Hepatocyte (in vitro differentiated cells): ENCODE measurements around the gene GNG7. TPM values are rescaled to one million over a fixed set of nuclear protein-coding genes. Genes with fewer than 3 reads are reported as not detected.
"Not testable (repeated sequence)": the region's sequence is repeated elsewhere in the genome, so short reads cannot be mapped to it uniquely, and the experiment has no call there.

Experiments used
- DNase-seq: peaks from one replicate; pipeline ENCODE4 v3.0.0-alpha.2; 2016; ENCODE audit warnings: low spot score
- H2AFZ ChIP-seq: fragments of 200-600 bp; sonication (generic); 2 replicates; pipeline ENCODE4 v1.6.0; 2016; ENCODE audit warnings: antibody characterized with exemption, mild to moderate bottlenecking
- H3K27ac ChIP-seq: fragments of 200-600 bp; sonication (generic); 2 replicates; pipeline ENCODE4 v1.5.1; 2016; ENCODE audit warnings: mild to moderate bottlenecking
- H3K27me3 ChIP-seq: fragments of 200-600 bp; sonication (generic); 2 replicates; pipeline ENCODE4 v1.6.1; 2016
- H3K36me3 ChIP-seq: fragments of 200-600 bp; sonication (generic); replicated peaks from 2 replicates; pipeline ENCODE4 v1.5.1; 2016; ENCODE audit warnings: low read depth; ENCODE audit not compliant: insufficient read depth
- H3K4me1 ChIP-seq: fragments of 200-600 bp; sonication (generic); 2 replicates; pipeline ENCODE4 v1.5.1; 2016; ENCODE audit warnings: mild to moderate bottlenecking, moderate library complexity; ENCODE audit not compliant: insufficient read depth
- H3K4me2 ChIP-seq: fragments of 200-600 bp; sonication (generic); 2 replicates; pipeline ENCODE4 v1.6.0; 2016
- H3K4me3 ChIP-seq: fragments of 200-600 bp; sonication (generic); 2 replicates; pipeline ENCODE4 v1.5.1; 2016; ENCODE audit warnings: mild to moderate bottlenecking
- H3K79me2 ChIP-seq: fragments of 200-600 bp; sonication (generic); 2 replicates; pipeline ENCODE4 v1.6.0; 2017; ENCODE audit warnings: mild to moderate bottlenecking
- H3K9me2 ChIP-seq: fragments of 200-600 bp; sonication (generic); replicated peaks from 2 replicates; pipeline ENCODE4 v1.6.0; 2017; ENCODE audit warnings: mild to moderate bottlenecking; ENCODE audit not compliant: insufficient read depth
- H3K9me3 ChIP-seq: fragments of 200-600 bp; sonication (generic); 2 replicates; pipeline ENCODE4 v1.5.1; 2016; ENCODE audit warnings: low read depth, mild to moderate bottlenecking
- H4K20me1 ChIP-seq: fragments of 200-600 bp; sonication (generic); 2 replicates; pipeline ENCODE4 v1.6.0; 2016; ENCODE audit warnings: mild to moderate bottlenecking; ENCODE audit not compliant: insufficient read depth, poor library complexity, severe bottlenecking
- EZH2 ChIP-seq: fragments of 200-600 bp; sonication (generic); IDR thresholded peaks from 2 replicates; pipeline ENCODE4 v1.6.1; 2016; ENCODE audit warnings: antibody characterized with exemption, mild to moderate bottlenecking, borderline replicate concordance
- EZH2phosphoT487 ChIP-seq: fragments of 200-600 bp; sonication (generic); IDR thresholded peaks from one replicate; pipeline ENCODE4 v1.6.1; 2018; ENCODE audit warnings: antibody characterized with exemption, mild to moderate bottlenecking, low read depth, moderate library complexity; ENCODE audit not compliant: unreplicated experiment, severe bottlenecking
- WGBS: methylation state at CpG from one replicate; pipeline ENCODE4 v1.1.6; 2016; ENCODE audit warnings: low lambda C conversion rate; ENCODE audit errors: missing lambda C conversion rate; 5-methylcytosine and 5-hydroxymethylcytosine counted together
- polyA plus RNA-seq: library from polyadenylated mRNA; unstranded; fragments of >200 nt; fragmentation: Nextera tagmentation; extraction: Ambion mirVana; gene quantifications from 2 replicates; pipeline ENCODE4 v1.2.1, GENCODE V29; 2016
- total RNA-seq: library from RNA; depleted of rRNA; stranded (reverse); fragments of >200 nt; gene quantifications from 2 replicates; pipeline ENCODE4 v1.2.3, GENCODE V29; 2014
- TF ChIP-seq, protein P1 (sequence below): fragments of 200-600 bp; sonication (generic); IDR thresholded peaks from 2 replicates; pipeline ENCODE4 v1.5.1; 2016; ENCODE audit warnings: antibody characterized with exemption, mild to moderate bottlenecking; ENCODE audit not compliant: poor library complexity

GNG7 gene
- total and polyA plus RNA-seq, 2 experiments from 2014 or later, result 1.2 to 1.9 TPM

DNA sequence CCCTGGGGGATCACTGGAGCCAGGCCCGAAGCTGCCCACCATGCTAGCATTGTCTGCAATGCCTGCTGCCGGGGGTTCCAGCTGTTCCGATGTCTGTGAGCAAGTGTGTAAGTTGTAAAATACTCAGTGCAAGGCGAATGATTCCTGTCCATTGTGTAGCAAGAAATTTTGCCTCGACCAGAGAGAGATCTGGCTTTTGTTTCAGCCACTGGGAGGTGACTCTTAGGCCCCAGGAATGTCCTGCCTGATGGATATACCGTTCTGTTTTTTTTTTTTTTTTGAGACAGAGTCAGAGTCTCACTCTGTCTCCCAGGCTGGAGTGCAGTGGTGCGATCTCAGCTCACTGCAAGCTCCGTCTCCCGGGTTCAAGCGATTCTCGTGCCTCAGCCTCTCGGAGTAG is 233.9 kb downstream of the GNG7 start:
- Histone ChIP-seq H3K4me1 (no peaks in the 10 kb centered on the region), H3K9me2 (no peaks in the 10 kb centered on the region), H3K79me2 (no peaks in the 10 kb centered on the region), H2AFZ (no peak overlapping the region), H3K27ac (no peak overlapping the region), H3K4me3 (no peak overlapping the region), H3K36me3 (no peaks in the 10 kb centered on the region), H3K27me3 (no peaks in the 10 kb centered on the region), H4K20me1 (no peaks in the 10 kb centered on the region), H3K9me3 (no peaks in the 10 kb centered on the region), H3K4me2 (no peak overlapping the region)
- 61% methylated on average over 12 of the region's 12 CpGs for WGBS
- TF ChIP-seq, protein P1, sequence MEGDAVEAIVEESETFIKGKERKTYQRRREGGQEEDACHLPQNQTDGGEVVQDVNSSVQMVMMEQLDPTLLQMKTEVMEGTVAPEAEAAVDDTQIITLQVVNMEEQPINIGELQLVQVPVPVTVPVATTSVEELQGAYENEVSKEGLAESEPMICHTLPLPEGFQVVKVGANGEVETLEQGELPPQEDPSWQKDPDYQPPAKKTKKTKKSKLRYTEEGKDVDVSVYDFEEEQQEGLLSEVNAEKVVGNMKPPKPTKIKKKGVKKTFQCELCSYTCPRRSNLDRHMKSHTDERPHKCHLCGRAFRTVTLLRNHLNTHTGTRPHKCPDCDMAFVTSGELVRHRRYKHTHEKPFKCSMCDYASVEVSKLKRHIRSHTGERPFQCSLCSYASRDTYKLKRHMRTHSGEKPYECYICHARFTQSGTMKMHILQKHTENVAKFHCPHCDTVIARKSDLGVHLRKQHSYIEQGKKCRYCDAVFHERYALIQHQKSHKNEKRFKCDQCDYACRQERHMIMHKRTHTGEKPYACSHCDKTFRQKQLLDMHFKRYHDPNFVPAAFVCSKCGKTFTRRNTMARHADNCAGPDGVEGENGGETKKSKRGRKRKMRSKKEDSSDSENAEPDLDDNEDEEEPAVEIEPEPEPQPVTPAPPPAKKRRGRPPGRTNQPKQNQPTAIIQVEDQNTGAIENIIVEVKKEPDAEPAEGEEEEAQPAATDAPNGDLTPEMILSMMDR, result no peak
- TF ChIP-seq EZH2phosphoT487 (no peak), EZH2 (no peak)
- no peak for DNase-seq

DNA sequence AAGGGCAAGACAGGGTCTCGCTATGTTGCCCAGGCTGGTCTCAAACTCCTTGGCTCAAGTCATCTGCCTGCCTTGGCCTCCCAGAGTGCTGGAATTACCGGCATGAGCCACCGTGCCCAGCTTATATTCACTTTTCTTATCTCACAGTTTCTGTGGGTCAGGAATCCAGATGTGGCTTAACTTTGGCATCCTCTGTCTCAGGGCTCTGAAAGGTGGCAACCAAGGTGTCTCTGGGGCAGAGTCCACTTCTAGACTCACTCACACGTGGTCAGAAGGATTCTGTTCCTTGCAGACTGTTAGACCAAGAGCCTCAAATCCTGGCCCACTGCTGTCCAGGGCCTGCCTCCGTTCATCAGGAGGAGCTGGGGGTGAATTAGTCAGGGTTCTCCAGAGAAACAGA is 238.1 kb downstream of the GNG7 start:
- no peaks in the 10 kb centered on the region for H3K4me1 ChIP-seq
- H2AFZ ChIP-seq, result no peak overlapping the region
- no peak for DNase-seq
- no peaks in the 10 kb centered on the region for H3K9me3 ChIP-seq
- no peaks in the 10 kb centered on the region for H3K36me3 ChIP-seq
- H3K79me2 ChIP-seq, result no peaks in the 10 kb centered on the region
- H3K27ac ChIP-seq, result no peak overlapping the region
- no peak for TF ChIP-seq EZH2phosphoT487
- no peak for TF ChIP-seq EZH2
- TF ChIP-seq, protein P1, result no peak
- no peak overlapping the region for H3K4me2 ChIP-seq
- H3K9me2 ChIP-seq, result no peaks in the 10 kb centered on the region
- H3K27me3 ChIP-seq, result no peaks in the 10 kb centered on the region
- no peaks in the 10 kb centered on the region for H4K20me1 ChIP-seq
- no peak overlapping the region for H3K4me3 ChIP-seq
- 66% methylated on average over 5 of the region's 5 CpGs for WGBS

DNA sequence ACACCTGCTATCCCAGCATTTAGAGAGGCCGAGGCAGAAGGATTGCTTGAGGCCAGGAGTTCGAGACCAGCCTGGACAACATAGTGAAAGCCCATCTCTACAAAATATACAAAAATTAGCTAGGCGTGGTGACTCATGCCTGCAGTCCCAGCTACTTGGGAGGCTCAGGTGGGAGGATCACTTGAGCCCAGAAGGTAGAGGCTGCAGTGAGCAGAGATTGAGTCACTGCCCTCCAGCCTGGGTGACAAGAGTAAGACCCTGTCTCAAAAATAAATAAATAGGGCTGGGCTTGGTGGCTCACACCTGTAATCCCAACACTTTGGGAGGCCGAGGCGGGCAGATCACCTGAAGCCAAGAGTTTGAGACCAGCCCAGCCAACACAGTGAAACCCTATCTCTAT is 238.8 kb downstream of the GNG7 start:
- not testable (repeated sequence) for H2AFZ ChIP-seq, H3K9me3 ChIP-seq, H3K4me2 ChIP-seq, H4K20me1 ChIP-seq, H3K36me3 ChIP-seq, H3K4me3 ChIP-seq, H3K9me2 ChIP-seq, H3K79me2 ChIP-seq, H3K27ac ChIP-seq, H3K4me1 ChIP-seq, H3K27me3 ChIP-seq, DNase-seq
- 96% methylated on average over 5 of the region's 5 CpGs for WGBS

DNA sequence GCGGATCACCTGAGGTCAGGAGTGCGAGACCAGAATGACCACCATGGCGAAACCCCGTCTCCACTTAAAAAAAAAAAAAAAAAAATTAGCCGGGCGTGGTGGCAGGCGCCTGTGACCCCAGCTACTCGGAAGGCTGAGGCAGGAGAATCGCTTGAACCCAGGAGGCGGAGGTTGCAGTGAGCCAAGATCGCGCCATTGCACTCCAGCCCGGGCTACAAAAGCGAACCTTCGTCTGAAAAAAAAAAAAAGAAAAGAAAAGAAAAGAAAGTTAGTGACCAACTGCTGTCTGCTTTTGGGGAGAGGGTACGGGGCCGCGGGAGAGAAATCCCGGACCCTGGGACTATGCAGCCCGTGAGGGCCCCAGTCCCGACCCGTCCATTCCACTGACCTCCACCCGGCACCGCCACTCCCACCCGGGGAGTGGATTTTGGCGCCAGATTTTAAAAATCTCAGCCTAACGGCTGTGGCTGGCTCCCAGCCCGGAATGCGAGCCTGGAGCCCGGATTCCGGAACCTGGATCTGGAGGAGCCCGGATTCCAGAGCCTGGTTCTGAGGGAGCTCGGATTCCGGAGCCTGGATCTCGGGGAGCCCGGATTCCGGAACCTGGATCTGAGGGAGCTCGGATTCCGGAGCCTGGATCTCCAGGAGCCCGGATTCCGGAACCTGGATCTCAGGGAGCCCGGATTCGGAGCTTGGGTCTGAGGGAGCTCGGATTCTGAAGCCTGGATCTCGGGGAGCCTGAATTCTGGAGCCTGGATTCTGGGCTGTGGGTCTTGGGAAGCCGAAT is 239.7 kb downstream of the GNG7 start:
- H3K79me2 ChIP-seq, result no peaks in the 10 kb centered on the region
- no peaks in the 10 kb centered on the region for H3K27me3 ChIP-seq
- no peaks in the 10 kb centered on the region for H4K20me1 ChIP-seq
- TF ChIP-seq, protein P1, result no peak
- no peaks in the 10 kb centered on the region for H3K9me3 ChIP-seq
- WGBS, result 12% methylated on average over 40 of the region's 46 CpGs
- H3K36me3 ChIP-seq, result no peaks in the 10 kb centered on the region
- H3K9me2 ChIP-seq, result no peaks in the 10 kb centered on the region
- H2AFZ ChIP-seq, result peak overlapping the region; percentile 84
- peak; percentile 95 for DNase-seq
- peak overlapping the region; percentile 29 for H3K27ac ChIP-seq
- peak overlapping the region; percentile 82 for H3K4me3 ChIP-seq
- H3K4me2 ChIP-seq, result peak overlapping the region; percentile 99
- no peaks in the 10 kb centered on the region for H3K4me1 ChIP-seq
